Stimulated activated naive B cell treated with anti-CD40 and anti-IgM and Interleukin-4, amounts not matched to agents 10 μg/mL and 1 μg/mL and 100 μg/mL, for 72 hours (primary cell): ENCODE results near the gene SMURF2.
"Not testable (repeated sequence)": the region's sequence is repeated elsewhere in the genome, so short reads cannot be mapped to it uniquely, and the experiment has no call there.

Experiments
- ATAC-seq, 2 donors: fragments of 150-1000 bp; cut with Tn5 transposase; replicated peaks; 2 replicates each; pipeline ENCODE4 v1.10.0; 2021; ENCODE audit warnings: moderate library complexity in 1 of 2
- DNase-seq: peaks from one replicate; pipeline ENCODE4 v3.0.0; 2021
- H3K27ac Mint-ChIP-seq: one replicate; pipeline ENCODE4 v1.8.0; 2022; ENCODE audit warnings: mild to moderate bottlenecking, mixed read lengths
- H3K27me3 Mint-ChIP-seq, 2 donors: one replicate each; pipeline ENCODE4 v1.8.0; 2022; ENCODE audit warnings: mixed read lengths in 2 of 2
- H3K36me3 Mint-ChIP-seq, 2 donors: one replicate each; pipeline ENCODE4 v1.8.0; 2022; ENCODE audit warnings: mixed read lengths in 2 of 2, mild to moderate bottlenecking in 1 of 2
- H3K4me1 Mint-ChIP-seq, 2 donors: one replicate each; pipeline ENCODE4 v1.8.0; 2022; ENCODE audit warnings: mixed read lengths in 2 of 2, mild to moderate bottlenecking in 1 of 2
- H3K4me3 Mint-ChIP-seq, 2 donors: one replicate each; pipeline ENCODE4 v1.8.0; 2022; ENCODE audit warnings: mild to moderate bottlenecking in 2 of 2, mixed read lengths in 2 of 2, moderate library complexity in 1 of 2
- H3K9me3 Mint-ChIP-seq, 2 donors: one replicate each; pipeline ENCODE4 v1.8.0; 2022; ENCODE audit warnings: mixed read lengths in 2 of 2, mild to moderate bottlenecking in 1 of 2

Gene SMURF2

GRCh38 chr17:64608571-64608981 is 53.5 kb downstream of the SMURF2 start:
- no peak for DNase-seq
- no peak for ATAC-seq
- Mint-ChIP-seq H3K36me3 (peaks cover 0 to 3% of the 10 kb centered on the region in 2 donors), H3K4me1 (peaks cover 11 to 28% of the 10 kb centered on the region in 2 donors), H3K27ac (no peak overlapping the region), H3K9me3 (no peaks in the 10 kb centered on the region), H3K4me3 (no peak overlapping the region), H3K27me3 (no peaks in the 10 kb centered on the region)

GRCh38 chr17:64607862-64608565 is 54.1 kb downstream of the SMURF2 start:
- no peak overlapping the region for H3K27ac Mint-ChIP-seq
- no peak overlapping the region for H3K4me3 Mint-ChIP-seq
- DNase-seq (no peak), ATAC-seq (no peak)
- H3K27me3 Mint-ChIP-seq = no peaks in the 10 kb centered on the region
- no peaks in the 10 kb centered on the region for H3K36me3 Mint-ChIP-seq
- peaks cover 9 to 23% of the 10 kb centered on the region in 2 donors for H3K4me1 Mint-ChIP-seq
- H3K9me3 Mint-ChIP-seq = no peaks in the 10 kb centered on the region

- not testable (repeated sequence) for H3K9me3 Mint-ChIP-seq, H3K27me3 Mint-ChIP-seq, ATAC-seq, H3K4me3 Mint-ChIP-seq, H3K36me3 Mint-ChIP-seq, DNase-seq, H3K27ac Mint-ChIP-seq
- H3K4me1 Mint-ChIP-seq = peaks cover 14 to 27% of the 10 kb centered on the region in 2 donors
Observed at GRCh38 chr17:64604532-64604931, 57.6 kb downstream of the SMURF2 start.

GRCh38 chr17:64603987-64604386 is 58.1 kb downstream of the SMURF2 start:
- Mint-ChIP-seq H3K4me1 (peaks cover 17 to 27% of the 10 kb centered on the region in 2 donors), H3K36me3 (no peaks in the 10 kb centered on the region), H3K27ac (no peak overlapping the region), H3K4me3 (no peak overlapping the region), H3K9me3 (no peaks in the 10 kb centered on the region), H3K27me3 (no peaks in the 10 kb centered on the region)
- ATAC-seq (no peak), DNase-seq (no peak)

GRCh38 chr17:64599827-64600226 is 62.3 kb downstream of the SMURF2 start:
- ATAC-seq = no peak
- Mint-ChIP-seq H3K4me1 (peaks cover 10 to 28% of the 10 kb centered on the region in 2 donors), H3K27ac (peak overlapping the region; percentile 67)

GRCh38 chr17:64599187-64599676 is 62.9 kb downstream of the SMURF2 start:
- ATAC-seq (peak; percentile 99 to 100), DNase-seq (peak; percentile 45)
- Mint-ChIP-seq H3K27me3 (no peaks in the 10 kb centered on the region), H3K36me3 (peaks cover 9 to 10% of the 10 kb centered on the region in 2 donors), H3K27ac (peak overlapping the region; percentile 92), H3K9me3 (no peaks in the 10 kb centered on the region), H3K4me1 (peaks cover 10 to 26% of the 10 kb centered on the region in 2 donors), H3K4me3 (peak overlapping the region; percentile 74 to 79)

More at GRCh38 chr17:64599827-64600226, 62.3 kb downstream of the SMURF2 start:
- DNase-seq = no peak
- H3K27me3 Mint-ChIP-seq = no peaks in the 10 kb centered on the region
- peaks cover 9 to 10% of the 10 kb centered on the region in 2 donors for H3K36me3 Mint-ChIP-seq
- peak overlapping the region in 1 of 2 donors; percentile 79 for H3K4me3 Mint-ChIP-seq
- H3K9me3 Mint-ChIP-seq = no peaks in the 10 kb centered on the region

- Mint-ChIP-seq H3K27ac (peak overlapping the region; percentile 92), H3K4me3 (no peak overlapping the region)
Observed at GRCh38 chr17:64598672-64599071, 63.4 kb downstream of the SMURF2 start.

GRCh38 chr17:64596988-64597387 is 65.1 kb downstream of the SMURF2 start:
- ATAC-seq = no peak
- no peak overlapping the region for H3K4me3 Mint-ChIP-seq
- H3K27me3 Mint-ChIP-seq = no peaks in the 10 kb centered on the region
- peaks cover 14 to 16% of the 10 kb centered on the region in 2 donors for H3K36me3 Mint-ChIP-seq
- no peak for DNase-seq
- H3K9me3 Mint-ChIP-seq = no peaks in the 10 kb centered on the region
- H3K4me1 Mint-ChIP-seq = peaks cover 8 to 26% of the 10 kb centered on the region in 2 donors
- H3K27ac Mint-ChIP-seq = no peak overlapping the region

More at GRCh38 chr17:64598672-64599071, 63.4 kb downstream of the SMURF2 start:
- Mint-ChIP-seq H3K27me3 (no peaks in the 10 kb centered on the region), H3K9me3 (no peaks in the 10 kb centered on the region), H3K4me1 (peaks cover 8 to 26% of the 10 kb centered on the region in 2 donors), H3K36me3 (peaks cover 9 to 10% of the 10 kb centered on the region in 2 donors)
- DNase-seq (no peak), ATAC-seq (no peak)

GRCh38 chr17:64596439-64596838 is 65.7 kb downstream of the SMURF2 start:
- no peak overlapping the region for H3K27ac Mint-ChIP-seq
- peaks cover 8 to 26% of the 10 kb centered on the region in 2 donors for H3K4me1 Mint-ChIP-seq
- peaks cover 16 to 18% of the 10 kb centered on the region in 2 donors for H3K36me3 Mint-ChIP-seq
- no peaks in the 10 kb centered on the region for H3K9me3 Mint-ChIP-seq
- no peaks in the 10 kb centered on the region for H3K27me3 Mint-ChIP-seq
- no peak for ATAC-seq
- DNase-seq = no peak
- H3K4me3 Mint-ChIP-seq = no peak overlapping the region

GRCh38 chr17:64591944-64592343 is 70.2 kb downstream of the SMURF2 start:
- ATAC-seq = no peak
- DNase-seq = no peak
- Mint-ChIP-seq H3K4me1 (peaks cover 0 to 8% of the 10 kb centered on the region in 2 donors), H3K9me3 (no peaks in the 10 kb centered on the region), H3K27me3 (no peaks in the 10 kb centered on the region), H3K36me3 (peaks cover 16 to 22% of the 10 kb centered on the region in 2 donors), H3K27ac (no peak overlapping the region), H3K4me3 (no peak overlapping the region)

- Mint-ChIP-seq H3K4me1 (no peaks in the 10 kb centered on the region), H3K4me3 (no peak overlapping the region), H3K27me3 (no peaks in the 10 kb centered on the region), H3K36me3 (peaks cover 3 to 12% of the 10 kb centered on the region in 2 donors), H3K27ac (no peak overlapping the region), H3K9me3 (no peaks in the 10 kb centered on the region)
- DNase-seq = no peak
- ATAC-seq = no peak
Observed at GRCh38 chr17:64585146-64585545, 77.0 kb downstream of the SMURF2 start.

GRCh38 chr17:64583038-64583437 is 79.1 kb downstream of the SMURF2 start:
- Mint-ChIP-seq H3K36me3 (peaks cover 6 to 19% of the 10 kb centered on the region in 2 donors), H3K9me3 (no peaks in the 10 kb centered on the region), H3K4me1 (no peaks in the 10 kb centered on the region), H3K27me3 (no peaks in the 10 kb centered on the region), H3K4me3 (no peak overlapping the region), H3K27ac (no peak overlapping the region)
- DNase-seq (no peak), ATAC-seq (no peak)

- H3K4me3 Mint-ChIP-seq = no peak overlapping the region
- H3K9me3 Mint-ChIP-seq = no peaks in the 10 kb centered on the region
- peak overlapping the region; percentile 15 for H3K27ac Mint-ChIP-seq
- H3K4me1 Mint-ChIP-seq = no peaks in the 10 kb centered on the region
- ATAC-seq = peak; percentile 39 to 51
- H3K36me3 Mint-ChIP-seq = peaks cover 13 to 31% of the 10 kb centered on the region in 2 donors
- no peak for DNase-seq
- no peaks in the 10 kb centered on the region for H3K27me3 Mint-ChIP-seq
Observed at GRCh38 chr17:64580384-64581315, 81.5 kb downstream of the SMURF2 start.

- no peak overlapping the region for H3K27ac Mint-ChIP-seq
- H3K9me3 Mint-ChIP-seq = no peaks in the 10 kb centered on the region
- ATAC-seq (no peak), DNase-seq (no peak)
- no peaks in the 10 kb centered on the region for H3K27me3 Mint-ChIP-seq
- no peak overlapping the region for H3K4me3 Mint-ChIP-seq
- H3K4me1 Mint-ChIP-seq = no peaks in the 10 kb centered on the region
- H3K36me3 Mint-ChIP-seq = peaks cover 13 to 31% of the 10 kb centered on the region in 2 donors
Observed at GRCh38 chr17:64579917-64580316, 82.2 kb downstream of the SMURF2 start.
